ENCODE results near the gene MXD1. TPM values are rescaled to one million over a fixed set of nuclear protein-coding genes. Genes with fewer than 3 reads are reported as not detected.

Gene MXD1
- total and polyA plus RNA-seq, 2 of the 4 experiments (the other 2 are of a cell fraction), result 2.0 to 3.7 TPM

DNA sequence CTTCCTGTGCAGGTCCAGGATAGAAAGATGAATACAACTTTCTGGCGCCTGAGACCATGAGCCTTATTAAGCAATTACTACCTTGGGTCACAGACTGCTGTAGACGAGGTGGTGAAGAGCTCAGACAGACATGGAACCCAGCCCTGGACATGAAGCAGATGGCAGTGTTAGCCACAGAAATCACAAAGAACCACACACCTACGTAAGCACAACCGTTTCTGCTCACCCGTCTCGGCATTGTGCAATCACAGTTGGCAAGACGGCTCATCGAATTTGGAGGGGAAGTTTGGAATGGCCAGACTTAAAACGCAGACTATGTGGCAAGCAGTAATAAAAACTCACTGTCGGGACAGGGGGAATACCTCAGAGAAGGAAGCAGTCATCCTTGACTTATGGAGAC lies 70.8 kb downstream of the MXD1 start:
- Histone ChIP-seq H2AK5ac (ENCODE audit: low read depth, low read length) (no peak overlapping the region), H3K18ac (ENCODE audit: low read depth, low read length) (no peak overlapping the region), H3K4me2 (ENCODE audit: low read depth, low read length) (no peak overlapping the region), H4K91ac (ENCODE audit: insufficient read depth, low read depth, low read length) (no peak overlapping the region), H3K14ac (replicated peaks; ENCODE audit: low read depth, low read length) (no peak overlapping the region), H4K8ac (ENCODE audit: low read depth in 2 of 2, low read length in 2 of 2) (no peak overlapping the region), H3K27ac (ENCODE audit: insufficient read depth, low read length) (no peak overlapping the region), H2BK15ac (ENCODE audit: low read depth, low read length) (no peak overlapping the region), H3K4me3 (ENCODE audit: insufficient read depth, low read depth, low read length) (no peak overlapping the region), H3K79me1 (ENCODE audit: low read depth in 1 of 2, low read length in 2 of 2) (no peaks in the 10 kb centered on the region), H4K5ac (ENCODE audit: low read depth, low read length) (no peak overlapping the region), H3K9ac (ENCODE audit: low read depth, low read length) (no peak overlapping the region), H2BK120ac (ENCODE audit: low read depth, low read length) (no peak overlapping the region), H3K9me3 (ENCODE audit: control insufficient read depth, insufficient read depth, low read length) (no peaks in the 10 kb centered on the region), H3K4ac (ENCODE audit: low read depth, low read length) (no peak overlapping the region), H3K27me3 (ENCODE audit: control insufficient read depth, insufficient read depth, low read length) (no peaks in the 10 kb centered on the region), H2AFZ (replicated peaks; ENCODE audit: low read length, poor library complexity) (no peak overlapping the region), H3K56ac (ENCODE audit: extremely low read depth, insufficient read depth, low read length) (no peak overlapping the region), H3K9me1 (ENCODE audit: insufficient read depth, low read length) (no peaks in the 10 kb centered on the region), H3K23ac (ENCODE audit: low read depth, low read length) (no peak overlapping the region), H2BK5ac (ENCODE audit: low read depth, low read length, poor library complexity, severe bottlenecking) (no peak overlapping the region), H2AK9ac (replicated peaks; ENCODE audit: low read depth, low read length, poor library complexity) (no peak overlapping the region), H3K36me3 (ENCODE audit: control insufficient read depth, insufficient read depth, low read length) (no peaks in the 10 kb centered on the region), H2BK20ac (ENCODE audit: low read depth, low read length) (no peak overlapping the region), H4K20me1 (ENCODE audit: insufficient read depth, low read length) (no peaks in the 10 kb centered on the region), H3K4me1 (ENCODE audit: control insufficient read depth, insufficient read depth, low read length) (no peaks in the 10 kb centered on the region; the same call in 1 of the 2 replicates)
- ATAC-seq (ENCODE audit: low read depth) (no peak), DNase-seq (no peak)
- POLR2A ChIA-PET (ENCODE audit: unreplicated experiment), result no interaction called here
- no TSS peak for BruUV-seq (replicated peaks)
- CTCF ChIA-PET, result no interaction called here
- in situ Hi-C loops (cut with MboI; ENCODE audit: low sequenced_read_pairs), result no loop called here
- WGBS, 2 experiments (ENCODE audit: extremely low coverage in 2 of 2, insufficient read length in 1 of 2), result 73% methylated on average over 3 of the region's 10 CpGs; no CpG with 5 or more reads in 1 of the 2 experiments
- intact Hi-C loops (cut with micrococcal nuclease), result no loop called here
- TF ChIP-seq SMC3 (IDR thresholded peaks at IDR 0.05; ENCODE audit: low read depth, low read length) (no peak), RAD21 (IDR thresholded peaks at IDR 0.05; ENCODE audit: low read length) (no peak), POLR2A (IDR thresholded peaks at IDR 0.05; ENCODE audit: low read depth, low read length) (no peak), CEBPB (IDR thresholded peaks at IDR 0.05; ENCODE audit: low read depth, low read length) (peak; percentile 75), MAFK (IDR thresholded peaks at IDR 0.05; ENCODE audit: low read depth, low read length) (no peak), MXI1 (IDR thresholded peaks at IDR 0.05; ENCODE audit: borderline replicate concordance, low read depth, low read length) (no peak), RCOR1 (IDR thresholded peaks at IDR 0.05; ENCODE audit: insufficient replicate concordance, low read length) (no peak), MAZ (IDR thresholded peaks at IDR 0.05; ENCODE audit: borderline replicate concordance, low read depth, low read length) (no peak)
- TF ChIP-seq, protein P1, sequence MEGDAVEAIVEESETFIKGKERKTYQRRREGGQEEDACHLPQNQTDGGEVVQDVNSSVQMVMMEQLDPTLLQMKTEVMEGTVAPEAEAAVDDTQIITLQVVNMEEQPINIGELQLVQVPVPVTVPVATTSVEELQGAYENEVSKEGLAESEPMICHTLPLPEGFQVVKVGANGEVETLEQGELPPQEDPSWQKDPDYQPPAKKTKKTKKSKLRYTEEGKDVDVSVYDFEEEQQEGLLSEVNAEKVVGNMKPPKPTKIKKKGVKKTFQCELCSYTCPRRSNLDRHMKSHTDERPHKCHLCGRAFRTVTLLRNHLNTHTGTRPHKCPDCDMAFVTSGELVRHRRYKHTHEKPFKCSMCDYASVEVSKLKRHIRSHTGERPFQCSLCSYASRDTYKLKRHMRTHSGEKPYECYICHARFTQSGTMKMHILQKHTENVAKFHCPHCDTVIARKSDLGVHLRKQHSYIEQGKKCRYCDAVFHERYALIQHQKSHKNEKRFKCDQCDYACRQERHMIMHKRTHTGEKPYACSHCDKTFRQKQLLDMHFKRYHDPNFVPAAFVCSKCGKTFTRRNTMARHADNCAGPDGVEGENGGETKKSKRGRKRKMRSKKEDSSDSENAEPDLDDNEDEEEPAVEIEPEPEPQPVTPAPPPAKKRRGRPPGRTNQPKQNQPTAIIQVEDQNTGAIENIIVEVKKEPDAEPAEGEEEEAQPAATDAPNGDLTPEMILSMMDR (conservative IDR thresholded peaks at IDR 0.05; ENCODE audit: low read depth, low read length), result no peak
- dilution Hi-C loops (cut with HindIII; ENCODE audit: low sequenced_read_pairs, unreplicated experiment), result no loop called here
